Progenitor cell of endocrine pancreas (in vitro differentiated cells): ENCODE measurements around the gene DCBLD1. TPM values are rescaled to one million over a fixed set of nuclear protein-coding genes. Genes with fewer than 3 reads are reported as not detected.

Source experiments
- DNase-seq: peaks from one replicate; pipeline ENCODE4 v3.0.0; 2021; ENCODE audit warnings: low spot score; ENCODE audit not compliant: unreplicated experiment
- H3K27ac Mint-ChIP-seq: 2 replicates; pipeline ENCODE4 v1.8.0; 2021; ENCODE audit warnings: mild to moderate bottlenecking, moderate library complexity, mixed read lengths
- H3K27me3 Mint-ChIP-seq: 2 replicates; pipeline ENCODE4 v1.8.0; 2021; ENCODE audit warnings: mixed read lengths
- H3K36me3 Mint-ChIP-seq: 2 replicates; pipeline ENCODE4 v1.8.0; 2022; ENCODE audit warnings: mixed read lengths; ENCODE audit not compliant: insufficient read depth
- H3K4me1 Mint-ChIP-seq: 2 replicates; pipeline ENCODE4 v1.8.0; 2021; ENCODE audit warnings: low read depth, mixed read lengths
- H3K4me3 Mint-ChIP-seq: 2 replicates; pipeline ENCODE4 v1.8.0; 2021; ENCODE audit warnings: low read depth, mild to moderate bottlenecking, moderate library complexity, mixed read lengths
- H3K9me3 Mint-ChIP-seq: 2 replicates; pipeline ENCODE4 v1.8.0; 2021; ENCODE audit warnings: low read depth, mixed read lengths
- CTCF ChIP-seq: fragments of 200-600 bp; sonication (generic); IDR thresholded peaks from one replicate; pipeline ENCODE4 v1.5.0; 2021; ENCODE audit warnings: antibody characterized with exemption, mild to moderate bottlenecking; ENCODE audit not compliant: unreplicated experiment
- total RNA-seq: library from RNA; stranded (reverse); gene quantifications from 2 replicates; pipeline ENCODE4 v1.2.1, GENCODE V29; 2021

DCBLD1 gene
- total RNA-seq, 1 donor from 2014 or later: 37.4 TPM

GRCh38 chr6:117550618-117551242 is 68.3 kb downstream of the DCBLD1 start:
- Mint-ChIP-seq H3K4me3 (no peak overlapping the region), H3K27me3 (no peaks in the 10 kb centered on the region), H3K4me1 (peaks cover 10% of the 10 kb centered on the region), H3K27ac (peak overlapping the region; percentile 53), H3K9me3 (no peaks in the 10 kb centered on the region), H3K36me3 (peaks cover 19% of the 10 kb centered on the region)
- no peak for TF ChIP-seq CTCF
- DNase-seq: no peak

- H3K27me3 Mint-ChIP-seq: no peaks in the 10 kb centered on the region
- H3K4me3 Mint-ChIP-seq: no peak overlapping the region
- peaks cover 7% of the 10 kb centered on the region for H3K36me3 Mint-ChIP-seq
- H3K4me1 Mint-ChIP-seq: peaks cover 10% of the 10 kb centered on the region
- H3K27ac Mint-ChIP-seq: no peak overlapping the region
- no peak for TF ChIP-seq CTCF
- H3K9me3 Mint-ChIP-seq: no peaks in the 10 kb centered on the region
- no peak for DNase-seq
Observed at GRCh38 chr6:117552618-117553017, 70.1 kb downstream of the DCBLD1 start.

- DNase-seq: no peak
- Mint-ChIP-seq H3K36me3 (peaks cover 7% of the 10 kb centered on the region), H3K9me3 (no peaks in the 10 kb centered on the region), H3K27me3 (no peaks in the 10 kb centered on the region), H3K27ac (no peak overlapping the region), H3K4me1 (peaks cover 10% of the 10 kb centered on the region), H3K4me3 (no peak overlapping the region)
- no peak for TF ChIP-seq CTCF
Observed at GRCh38 chr6:117553142-117553541, 70.7 kb downstream of the DCBLD1 start.

- TF ChIP-seq CTCF: no peak
- H3K27me3 Mint-ChIP-seq: no peaks in the 10 kb centered on the region
- H3K36me3 Mint-ChIP-seq: no peaks in the 10 kb centered on the region
- no peak for DNase-seq
- H3K4me3 Mint-ChIP-seq: no peak overlapping the region
- peaks cover 3% of the 10 kb centered on the region for H3K4me1 Mint-ChIP-seq
- no peaks in the 10 kb centered on the region for H3K9me3 Mint-ChIP-seq
- H3K27ac Mint-ChIP-seq: no peak overlapping the region
Observed at GRCh38 chr6:117555262-117555849, 72.9 kb downstream of the DCBLD1 start.

- TF ChIP-seq CTCF: peak; percentile 94
- Mint-ChIP-seq H3K4me3 (no peak overlapping the region), H3K4me1 (peaks cover under 1% of the 10 kb centered on the region), H3K27ac (no peak overlapping the region), H3K27me3 (no peaks in the 10 kb centered on the region), H3K36me3 (peaks cover 2% of the 10 kb centered on the region), H3K9me3 (no peaks in the 10 kb centered on the region)
- peak; percentile 21 for DNase-seq
Observed at GRCh38 chr6:117555882-117556498, 73.5 kb downstream of the DCBLD1 start.
